Uterine smooth muscle cell (primary cell): ENCODE data around the gene AMY1A. TPM values are rescaled to one million over a fixed set of nuclear protein-coding genes. Genes with fewer than 3 reads are reported as not detected.

Source experiments
- total RNA-seq: library from RNA; depleted of rRNA; stranded (reverse); fragments of >200 nt; gene quantifications from 2 replicates; pipeline ENCODE4 v1.2.3, GENCODE V29; 2014

AMY1A gene
- total RNA-seq: not detected in 2 replicates

GRCh38 chr1:103655460-103655859 is at the start of gene AMY1A:
AMY1A (plus strand) TSS chr1:103655760; CDS start chr1:103656331, 571 bp downstream.

DNA sequence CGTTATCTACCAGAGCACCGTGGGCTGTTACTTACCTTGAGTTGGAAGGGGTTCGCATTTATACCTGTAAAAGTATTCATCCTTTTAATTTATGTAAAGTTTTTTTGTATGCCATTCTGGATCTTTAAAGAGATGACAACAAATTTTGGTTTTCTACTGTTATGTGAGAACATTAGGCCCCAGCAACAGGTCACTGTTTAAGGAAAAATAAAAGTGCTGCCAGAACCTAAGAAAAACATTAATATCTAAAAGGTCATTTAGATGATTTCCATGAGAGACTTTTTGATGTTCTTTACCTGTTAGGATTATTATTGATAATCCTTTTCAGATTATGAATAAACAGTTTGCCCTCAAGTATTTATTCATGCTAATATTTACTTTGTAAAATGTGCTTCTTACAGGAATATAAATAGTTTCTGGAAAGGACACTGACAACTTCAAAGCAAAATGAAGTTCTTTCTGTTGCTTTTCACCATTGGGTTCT is 38.5 kb upstream of the AMY1A start, which contains the start of gene AMY2A:
Gene AMY2A, plus strand, starts transcription at position 434 of the 484 bp plus-strand sequence. Its CDS starts 14 bp downstream, at position 448.

GRCh38 chr1:103696110-103696509 is 40.5 kb downstream of the AMY1A start, which contains the start of gene AMY1B:
AMY1B (minus strand) TSS chr1:103696210; CDS start chr1:103695639, 571 bp downstream.

Other genes starting within 250 kb of the AMY1A start
- gene RNPC3, start 130.1 kb upstream of the AMY1A start, total RNA-seq: 4.7 and 5.2 TPM in 2 replicates
- gene AMY2B, start 84.2 kb upstream of the AMY1A start, total RNA-seq: 2.9 and 7.1 TPM in 2 replicates
- gene AMY2A, start 38.3 kb upstream of the AMY1A start, total RNA-seq: not detected in 2 replicates
- not detected in 2 replicates for gene AMY1B, start 40.5 kb downstream of the AMY1A start, total RNA-seq
- gene AMY1C, start 94.1 kb downstream of the AMY1A start, total RNA-seq: not detected in 2 replicates